HG02798 (cell line): ENCODE measurements around the gene UBAP2L.
"Not testable (repeated sequence)": the region's sequence is repeated elsewhere in the genome, so short reads cannot be mapped to it uniquely, and the experiment has no call there.

Experiments
- ATAC-seq: cut with Tn5 transposase; IDR thresholded peaks from one replicate; pipeline ENCODE4 v1.9.1; 2021; ENCODE audit warnings: mild to moderate bottlenecking; ENCODE audit not compliant: unreplicated experiment, poor library complexity

Gene UBAP2L

GRCh38 chr1:154304664-154305337, 84.0 kb downstream of the UBAP2L start:
- peak; percentile 50 for ATAC-seq

GRCh38 chr1:154306151-154306550, 85.4 kb downstream of the UBAP2L start:
- no peak for ATAC-seq

GRCh38 chr1:154307670-154308270, 87.0 kb downstream of the UBAP2L start:
- ATAC-seq, result not testable (repeated sequence)

GRCh38 chr1:154309136-154309535, 88.4 kb downstream of the UBAP2L start:
- not testable (repeated sequence) for ATAC-seq

GRCh38 chr1:154312229-154313065, 91.7 kb downstream of the UBAP2L start:
- not testable (repeated sequence) for ATAC-seq

- no peak for ATAC-seq
Observed at GRCh38 chr1:154313066-154313356, 92.3 kb downstream of the UBAP2L start.

- not testable (repeated sequence) for ATAC-seq
Observed at GRCh38 chr1:154314226-154314625, 93.5 kb downstream of the UBAP2L start.

- ATAC-seq, result no peak
Observed at GRCh38 chr1:154316704-154317103, 95.9 kb downstream of the UBAP2L start.

- no peak for ATAC-seq
Observed at GRCh38 chr1:154318386-154318785, 97.6 kb downstream of the UBAP2L start.
